ENCODE measurements around the gene DLL1.
A peak's percentile ranks its signal among the peaks of the same experiment; 100 is the strongest.
"Not testable (repeated sequence)": the region's sequence is repeated elsewhere in the genome, so short reads cannot be mapped to it uniquely, and the experiment has no call there.

Gene DLL1

GRCh38 chr6:170290296-170291128 is at the start of gene DLL1:
Gene DLL1 (minus strand): TSS chr6:170291078. CDS start chr6:170290139, 939 bp downstream.
- no peak for DNase-seq (ENCODE audit: low spot score)

GRCh38 chr6:170335199-170335598 is 44.3 kb upstream of the DLL1 start:
- not testable (repeated sequence) for DNase-seq (ENCODE audit: low spot score)

GRCh38 chr6:170329321-170329720 is 38.4 kb upstream of the DLL1 start:
- no peak for DNase-seq (ENCODE audit: low spot score)

- DNase-seq (ENCODE audit: low spot score): no peak
These were observed 26.8 kb upstream of the DLL1 start for GRCh38 chr6:170317718-170318117.

GRCh38 chr6:170317076-170317475 is 26.2 kb upstream of the DLL1 start:
- DNase-seq (ENCODE audit: low spot score): no peak

- no peak for DNase-seq (ENCODE audit: low spot score)
These were observed 25.2 kb upstream of the DLL1 start for GRCh38 chr6:170316071-170316470.

GRCh38 chr6:170314983-170315382 is 24.1 kb upstream of the DLL1 start:
- no peak for DNase-seq (ENCODE audit: low spot score)

- peak; percentile 39 for DNase-seq (ENCODE audit: low spot score)
These were observed 22.9 kb upstream of the DLL1 start for GRCh38 chr6:170313716-170314295.

- DNase-seq (ENCODE audit: low spot score): no peak
These were observed 22.0 kb upstream of the DLL1 start for GRCh38 chr6:170312876-170313275.

- DNase-seq (ENCODE audit: low spot score): no peak
These were observed 20.8 kb upstream of the DLL1 start for GRCh38 chr6:170311696-170312095.

GRCh38 chr6:170308761-170309160 is 17.9 kb upstream of the DLL1 start:
- no peak for DNase-seq (ENCODE audit: low spot score)

- DNase-seq (ENCODE audit: low spot score): no peak
These were observed 16.2 kb upstream of the DLL1 start for GRCh38 chr6:170307080-170307545.

- DNase-seq (ENCODE audit: low spot score): peak; percentile 88
These were observed 15.6 kb upstream of the DLL1 start, which contains the start of gene FAM120B for GRCh38 chr6:170306324-170307079. Gene FAM120B (plus strand): TSS chr6:170306758. CDS start chr6:170317391, 10,633 bp downstream.

- DNase-seq (ENCODE audit: low spot score): no peak
These were observed 15.0 kb upstream of the DLL1 start for GRCh38 chr6:170305805-170306323.

- no peak for DNase-seq (ENCODE audit: low spot score)
These were observed 10.3 kb upstream of the DLL1 start for GRCh38 chr6:170301184-170301583.

- no peak for DNase-seq (ENCODE audit: low spot score)
These were observed 7.8 kb upstream of the DLL1 start for GRCh38 chr6:170298688-170299087.

- DNase-seq (ENCODE audit: low spot score): no peak
These were observed 6.9 kb upstream of the DLL1 start for GRCh38 chr6:170297576-170298330.

GRCh38 chr6:170296746-170297575 is 6.1 kb upstream of the DLL1 start:
- no peak for DNase-seq (ENCODE audit: low spot score)

GRCh38 chr6:170296423-170296745 is 5.5 kb upstream of the DLL1 start:
- no peak for DNase-seq (ENCODE audit: low spot score)

GRCh38 chr6:170295510-170296422 is 4.9 kb upstream of the DLL1 start:
- DNase-seq (ENCODE audit: low spot score): peak; percentile 86

Data from iPS-NIHi11 (cell line).